ENCODE measurements around the gene TSPEAR. TPM values are rescaled to one million over a fixed set of nuclear protein-coding genes. Genes with fewer than 3 reads are reported as not detected.

The TSPEAR gene
- total and polyA plus RNA-seq, 2 of the 13 experiments (the other 11 are each of a cell fraction or from before 2014, with no cell fraction given), result 0.07 to 0.32 TPM

DNA sequence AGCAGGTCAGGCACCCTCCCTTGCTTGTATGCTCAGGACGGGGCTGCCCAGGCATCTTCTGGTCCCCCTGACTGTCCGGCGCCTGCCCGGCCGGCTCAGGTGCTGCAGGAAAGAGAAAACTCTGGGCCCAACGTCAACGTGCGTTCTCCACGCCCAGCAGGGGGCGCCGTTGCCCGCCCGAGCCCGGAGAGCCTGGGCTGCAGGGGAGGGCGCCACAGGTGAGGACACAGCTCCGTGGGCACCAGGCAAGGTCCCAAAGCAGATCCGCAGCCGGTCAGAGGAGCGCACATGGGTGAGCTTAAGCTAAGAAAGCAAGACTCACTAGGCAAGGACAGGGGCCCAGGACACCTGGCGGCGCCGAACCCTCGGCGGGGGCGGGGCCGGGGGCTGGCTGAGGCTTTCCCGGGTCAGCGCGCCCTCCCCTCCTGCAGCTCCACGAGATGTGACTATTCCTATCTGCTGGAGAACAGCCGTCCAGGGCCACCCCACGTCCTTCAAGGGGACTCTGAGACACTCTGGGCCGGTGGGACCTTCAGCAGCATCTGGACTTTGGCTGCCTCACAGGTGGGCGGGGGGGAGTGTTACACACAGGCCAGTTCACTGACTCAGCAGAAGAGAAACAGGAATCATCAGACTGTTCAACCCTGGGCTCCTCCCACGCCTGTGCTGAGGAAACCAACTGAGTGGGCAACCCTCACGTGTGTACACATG, 200.7 kb downstream of the TSPEAR start (continued):
- TF ChIP-seq MAFK (conservative IDR thresholded peaks at IDR 0.05 in 1 of 2, IDR thresholded peaks at IDR 0.05 in 1 of 2; ENCODE audit: low read length in 2 of 2) (peak; percentile 86 to 87), DPF2 (CRISPR knock-in tag; IDR thresholded peaks at IDR 0.05; ENCODE audit: borderline replicate concordance, low read depth) (no peak), GLI4 (CRISPR knock-in tag; IDR thresholded peaks at IDR 0.05; ENCODE audit: borderline replicate concordance) (no peak), ELF1 (CRISPR knock-in tag; IDR thresholded peaks at IDR 0.05) (0 out of 2 replicates have a peak, but pooled peaks have one; percentile 8), EED (CRISPR knock-in tag; IDR thresholded peaks at IDR 0.05) (0 out of 2 replicates have a peak, but pooled peaks have one; percentile 56), ZNF556 (CRISPR knock-in tag; IDR thresholded peaks at IDR 0.05; ENCODE audit: borderline replicate concordance) (peak; percentile 58; the same call in 1 of the 2 replicates), RARA (CRISPR knock-in tag; IDR thresholded peaks at IDR 0.05) (no peak)
- TF ChIP-seq, protein P1, sequence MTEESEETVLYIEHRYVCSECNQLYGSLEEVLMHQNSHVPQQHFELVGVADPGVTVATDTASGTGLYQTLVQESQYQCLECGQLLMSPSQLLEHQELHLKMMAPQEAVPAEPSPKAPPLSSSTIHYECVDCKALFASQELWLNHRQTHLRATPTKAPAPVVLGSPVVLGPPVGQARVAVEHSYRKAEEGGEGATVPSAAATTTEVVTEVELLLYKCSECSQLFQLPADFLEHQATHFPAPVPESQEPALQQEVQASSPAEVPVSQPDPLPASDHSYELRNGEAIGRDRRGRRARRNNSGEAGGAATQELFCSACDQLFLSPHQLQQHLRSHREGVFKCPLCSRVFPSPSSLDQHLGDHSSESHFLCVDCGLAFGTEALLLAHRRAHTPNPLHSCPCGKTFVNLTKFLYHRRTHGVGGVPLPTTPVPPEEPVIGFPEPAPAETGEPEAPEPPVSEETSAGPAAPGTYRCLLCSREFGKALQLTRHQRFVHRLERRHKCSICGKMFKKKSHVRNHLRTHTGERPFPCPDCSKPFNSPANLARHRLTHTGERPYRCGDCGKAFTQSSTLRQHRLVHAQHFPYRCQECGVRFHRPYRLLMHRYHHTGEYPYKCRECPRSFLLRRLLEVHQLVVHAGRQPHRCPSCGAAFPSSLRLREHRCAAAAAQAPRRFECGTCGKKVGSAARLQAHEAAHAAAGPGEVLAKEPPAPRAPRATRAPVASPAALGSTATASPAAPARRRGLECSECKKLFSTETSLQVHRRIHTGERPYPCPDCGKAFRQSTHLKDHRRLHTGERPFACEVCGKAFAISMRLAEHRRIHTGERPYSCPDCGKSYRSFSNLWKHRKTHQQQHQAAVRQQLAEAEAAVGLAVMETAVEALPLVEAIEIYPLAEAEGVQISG (CRISPR knock-in tag; IDR thresholded peaks at IDR 0.05), result peak; percentile 45; the same call in 1 of the 2 replicates

DNA sequence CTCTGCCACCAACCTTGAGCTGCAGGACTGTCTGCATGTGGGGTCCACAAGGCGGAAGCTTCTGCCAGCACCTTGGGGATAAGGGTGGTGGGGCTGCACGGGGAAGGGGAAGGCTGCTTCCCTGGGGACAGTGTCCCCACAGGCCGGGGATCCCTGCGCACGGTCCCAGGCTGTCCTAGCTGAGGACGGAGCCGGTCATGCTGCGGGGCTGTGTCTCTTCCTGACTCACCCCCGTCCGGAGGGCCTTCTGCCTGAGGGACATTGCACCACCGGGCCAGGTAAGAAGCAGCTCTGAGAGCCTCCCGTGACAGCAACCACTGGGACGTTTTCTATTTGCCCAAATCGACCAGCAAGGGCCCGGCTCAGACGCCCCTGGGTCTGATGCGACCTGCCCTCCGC, 201.3 kb downstream of the TSPEAR start:
- peak overlapping the region; percentile 45 for H3K27ac ChIP-seq (ENCODE audit: extremely low read length, insufficient read depth, low read length)
- no peaks in the 10 kb centered on the region for H4K20me1 ChIP-seq (ENCODE audit: insufficient read depth, low read length)
- H3K79me2 ChIP-seq (ENCODE audit: insufficient read depth, low read length), result peaks cover 25% of the 10 kb centered on the region
- DNase-seq (ENCODE audit: low spot score), result no peak
- peaks cover 61% of the 10 kb centered on the region for H3K4me1 ChIP-seq (ENCODE audit: insufficient read depth, low read length)
- H3K4me2 ChIP-seq (ENCODE audit: low read depth, low read length), result peak overlapping the region; percentile 57; the same call in 1 of the 2 replicates
- ChIA-PET CTCF (ENCODE audit: low intra/inter-chr PET ratio, low total read pairs) (interaction anchor here (2.0 kb wide), 1 partner anchor 283 kb away, joined by 14 read pairs; no protein-coding TSS in a partner anchor), POLR2A (interaction anchor here (0.6 to 1.6 kb wide), 4 partner anchors 12 to 283 kb away, joined by 3 to 4 read pairs (median 3); no protein-coding TSS in a partner anchor)
- TF ChIP-seq SMAD3 (CRISPR knock-in tag; IDR thresholded peaks at IDR 0.05), result no peak
- TF ChIP-seq, protein P2, sequence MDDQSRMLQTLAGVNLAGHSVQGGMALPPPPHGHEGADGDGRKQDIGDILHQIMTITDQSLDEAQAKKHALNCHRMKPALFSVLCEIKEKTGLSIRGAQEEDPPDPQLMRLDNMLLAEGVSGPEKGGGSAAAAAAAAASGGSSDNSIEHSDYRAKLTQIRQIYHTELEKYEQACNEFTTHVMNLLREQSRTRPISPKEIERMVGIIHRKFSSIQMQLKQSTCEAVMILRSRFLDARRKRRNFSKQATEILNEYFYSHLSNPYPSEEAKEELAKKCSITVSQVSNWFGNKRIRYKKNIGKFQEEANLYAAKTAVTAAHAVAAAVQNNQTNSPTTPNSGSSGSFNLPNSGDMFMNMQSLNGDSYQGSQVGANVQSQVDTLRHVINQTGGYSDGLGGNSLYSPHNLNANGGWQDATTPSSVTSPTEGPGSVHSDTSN (CRISPR knock-in tag; IDR thresholded peaks at IDR 0.05; ENCODE audit: borderline replicate concordance), result no peak
- no peak for TF ChIP-seq HES4 (CRISPR knock-in tag; IDR thresholded peaks at IDR 0.05; ENCODE audit: borderline replicate concordance)
- 0 out of 2 replicates have a peak, but pooled peaks have one; percentile 11 for TF ChIP-seq ZZZ3 (CRISPR knock-in tag; IDR thresholded peaks at IDR 0.05; ENCODE audit: borderline replicate concordance)
- no peak for TF ChIP-seq MIXL1 (CRISPR knock-in tag; IDR thresholded peaks at IDR 0.05)
- TF ChIP-seq ZBTB20 (CRISPR knock-in tag; IDR thresholded peaks at IDR 0.05; ENCODE audit: borderline replicate concordance, low read depth), result no peak
- TF ChIP-seq, protein P3, sequence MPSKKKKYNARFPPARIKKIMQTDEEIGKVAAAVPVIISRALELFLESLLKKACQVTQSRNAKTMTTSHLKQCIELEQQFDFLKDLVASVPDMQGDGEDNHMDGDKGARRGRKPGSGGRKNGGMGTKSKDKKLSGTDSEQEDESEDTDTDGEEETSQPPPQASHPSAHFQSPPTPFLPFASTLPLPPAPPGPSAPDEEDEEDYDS (CRISPR knock-in tag; IDR thresholded peaks at IDR 0.05), result no peak
- no peak for TF ChIP-seq ZFP62 (CRISPR knock-in tag; IDR thresholded peaks at IDR 0.05)
- no peak for TF ChIP-seq ZC3H13 (CRISPR knock-in tag; IDR thresholded peaks at IDR 0.05)
- TF ChIP-seq NRL (CRISPR knock-in tag; IDR thresholded peaks at IDR 0.05; ENCODE audit: borderline replicate concordance), result peak; percentile 3; the same call in 1 of the 2 replicates
- in situ Hi-C loops (cut with HindIII; ENCODE audit: extremely low pct_ligation_motif_present, low pct_unique_long_range_greater_than_20kb) (no loop called here), intact Hi-C loops (cut with micrococcal nuclease; ENCODE audit: unreplicated experiment) (loop anchor here (5.0 kb wide), 1 partner anchor 232 kb away; no protein-coding TSS in a partner anchor)
- WGBS (ENCODE audit: low lambda C conversion rate), result 80% methylated on average over 1 of the region's 18 CpGs
- H3K36me3 ChIP-seq (replicated peaks in 1 of 2; ENCODE audit: control insufficient read depth in 1 of 2, insufficient read depth in 2 of 2, low read length in 2 of 2), result peaks cover 14 to 19% of the 10 kb centered on the region in 2 experiments
- H2AFZ ChIP-seq (ENCODE audit: low read length), result no peak overlapping the region
- H3K9ac ChIP-seq (ENCODE audit: insufficient read depth, low read depth, low read length), result no peak overlapping the region
- ATAC-seq, result no peak
- FAIRE-seq, result no peak
- no peaks in the 10 kb centered on the region for H3K9me3 ChIP-seq (ENCODE audit: low read length)
- no TSS peak for BruUV-seq (replicated peaks)
- H3K27me3 ChIP-seq (ENCODE audit: control insufficient read depth in 1 of 2, insufficient read depth in 2 of 2, low read length in 2 of 2), result no peaks in the 10 kb centered on the region; a peak in 1 of 5 replicates
- peak overlapping the region in 1 of 3 experiments; percentile 23; a peak in 1 of 6 replicates for H3K4me3 ChIP-seq (replicated peaks in 1 of 3; ENCODE audit: insufficient read depth in 1 of 3, low read depth in 2 of 3, low read length in 3 of 3)
